Measurements from ENCODE around the gene CALML5.

Gene CALML5

DNA sequence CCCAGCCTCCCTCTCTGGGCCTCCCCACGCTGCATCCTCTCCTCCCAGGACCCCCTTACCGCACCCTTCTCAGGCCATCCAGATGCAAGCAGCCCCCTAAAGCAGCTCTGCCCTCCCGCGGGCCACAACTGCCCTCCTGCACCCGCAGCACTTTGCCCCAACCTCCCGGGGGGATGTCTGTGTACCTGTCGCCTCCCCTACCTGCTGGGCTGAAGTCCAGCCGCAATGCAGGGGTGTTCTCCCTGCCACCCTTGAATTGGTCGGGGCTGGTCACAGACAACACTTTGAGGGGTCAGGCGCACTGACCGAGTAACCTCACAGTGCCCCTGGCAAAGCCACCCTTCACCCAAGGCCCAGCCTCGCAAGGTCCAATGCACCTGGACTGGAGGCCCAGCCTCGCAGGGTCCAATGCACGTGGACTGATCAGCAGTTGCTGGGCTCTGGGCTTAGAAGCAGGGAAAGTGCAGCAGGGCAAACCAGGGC is 8.3 kb upstream of the CALML5 start:
- peaks cover under 1% of the 10 kb centered on the region for H3K27me3 ChIP-seq (ENCODE audit: low read depth, low read length)
- no peak overlapping the region for H3K9ac ChIP-seq (ENCODE audit: low read length)
- H3K79me2 ChIP-seq (ENCODE audit: low read length) = no peaks in the 10 kb centered on the region
- no peaks in the 10 kb centered on the region for H3K36me3 ChIP-seq (replicated peaks; ENCODE audit: low read depth, low read length)
- H3K9me3 ChIP-seq (ENCODE audit: insufficient read depth, low read length) = no peaks in the 10 kb centered on the region
- H3K4me2 ChIP-seq (ENCODE audit: low read length) = no peak overlapping the region
- no peak for TF ChIP-seq EZH2phosphoT487 (IDR thresholded peaks at IDR 0.05; ENCODE audit: low read depth)
- TF ChIP-seq, protein P1, sequence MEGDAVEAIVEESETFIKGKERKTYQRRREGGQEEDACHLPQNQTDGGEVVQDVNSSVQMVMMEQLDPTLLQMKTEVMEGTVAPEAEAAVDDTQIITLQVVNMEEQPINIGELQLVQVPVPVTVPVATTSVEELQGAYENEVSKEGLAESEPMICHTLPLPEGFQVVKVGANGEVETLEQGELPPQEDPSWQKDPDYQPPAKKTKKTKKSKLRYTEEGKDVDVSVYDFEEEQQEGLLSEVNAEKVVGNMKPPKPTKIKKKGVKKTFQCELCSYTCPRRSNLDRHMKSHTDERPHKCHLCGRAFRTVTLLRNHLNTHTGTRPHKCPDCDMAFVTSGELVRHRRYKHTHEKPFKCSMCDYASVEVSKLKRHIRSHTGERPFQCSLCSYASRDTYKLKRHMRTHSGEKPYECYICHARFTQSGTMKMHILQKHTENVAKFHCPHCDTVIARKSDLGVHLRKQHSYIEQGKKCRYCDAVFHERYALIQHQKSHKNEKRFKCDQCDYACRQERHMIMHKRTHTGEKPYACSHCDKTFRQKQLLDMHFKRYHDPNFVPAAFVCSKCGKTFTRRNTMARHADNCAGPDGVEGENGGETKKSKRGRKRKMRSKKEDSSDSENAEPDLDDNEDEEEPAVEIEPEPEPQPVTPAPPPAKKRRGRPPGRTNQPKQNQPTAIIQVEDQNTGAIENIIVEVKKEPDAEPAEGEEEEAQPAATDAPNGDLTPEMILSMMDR (IDR thresholded peaks at IDR 0.05; ENCODE audit: low read depth, low read length) = no peak
- no peaks in the 10 kb centered on the region for H3K4me1 ChIP-seq (ENCODE audit: low read length)
- H3K4me3 ChIP-seq (ENCODE audit: low read length) = no peak overlapping the region
- no peaks in the 10 kb centered on the region for H4K20me1 ChIP-seq (ENCODE audit: insufficient read depth, low read length)
- H2AFZ ChIP-seq (ENCODE audit: low read depth, low read length) = no peak overlapping the region
- no peak overlapping the region for H3K27ac ChIP-seq (ENCODE audit: low read length)

GRCh38 chr10:5506751-5507648 is 7.6 kb upstream of the CALML5 start:
- no peak overlapping the region for H3K9ac ChIP-seq (ENCODE audit: low read length)
- H3K27ac ChIP-seq (ENCODE audit: low read length) = no peak overlapping the region
- H3K79me2 ChIP-seq (ENCODE audit: low read length) = no peaks in the 10 kb centered on the region
- H3K4me2 ChIP-seq (ENCODE audit: low read length) = no peak overlapping the region
- H3K4me3 ChIP-seq (ENCODE audit: low read length) = no peak overlapping the region
- H3K36me3 ChIP-seq (replicated peaks; ENCODE audit: low read depth, low read length) = no peaks in the 10 kb centered on the region
- no peaks in the 10 kb centered on the region for H3K4me1 ChIP-seq (ENCODE audit: low read length)
- H3K27me3 ChIP-seq (ENCODE audit: low read depth, low read length) = peaks cover 7% of the 10 kb centered on the region
- H2AFZ ChIP-seq (ENCODE audit: low read depth, low read length) = no peak overlapping the region
- TF ChIP-seq EZH2phosphoT487 (IDR thresholded peaks at IDR 0.05; ENCODE audit: low read depth) = no peak
- TF ChIP-seq, protein P1 (IDR thresholded peaks at IDR 0.05; ENCODE audit: low read depth, low read length) = no peak
- H3K9me3 ChIP-seq (ENCODE audit: insufficient read depth, low read length) = no peaks in the 10 kb centered on the region
- no peaks in the 10 kb centered on the region for H4K20me1 ChIP-seq (ENCODE audit: insufficient read depth, low read length)

- H3K4me2 ChIP-seq (ENCODE audit: low read length) = no peak overlapping the region
Observed at GRCh38 chr10:5506246-5506645, 6.9 kb upstream of the CALML5 start.

More at GRCh38 chr10:5506246-5506645, 6.9 kb upstream of the CALML5 start:
- no peak overlapping the region for H3K4me3 ChIP-seq (ENCODE audit: low read length)
- H3K4me1 ChIP-seq (ENCODE audit: low read length) = no peaks in the 10 kb centered on the region
- H3K36me3 ChIP-seq (replicated peaks; ENCODE audit: low read depth, low read length) = no peaks in the 10 kb centered on the region
- H3K79me2 ChIP-seq (ENCODE audit: low read length) = no peaks in the 10 kb centered on the region
- TF ChIP-seq, protein P1 (IDR thresholded peaks at IDR 0.05; ENCODE audit: low read depth, low read length) = no peak
- TF ChIP-seq EZH2phosphoT487 (IDR thresholded peaks at IDR 0.05; ENCODE audit: low read depth) = no peak
- H4K20me1 ChIP-seq (ENCODE audit: insufficient read depth, low read length) = no peaks in the 10 kb centered on the region
- H3K9ac ChIP-seq (ENCODE audit: low read length) = no peak overlapping the region
- H3K9me3 ChIP-seq (ENCODE audit: insufficient read depth, low read length) = no peaks in the 10 kb centered on the region
- no peak overlapping the region for H3K27ac ChIP-seq (ENCODE audit: low read length)
- peaks cover 14% of the 10 kb centered on the region for H3K27me3 ChIP-seq (ENCODE audit: low read depth, low read length)
- H2AFZ ChIP-seq (ENCODE audit: low read depth, low read length) = no peak overlapping the region
